GM12891 (cell line): ENCODE data around the gene SAE1.

ENCODE experiments used
- PAX5 ChIP-seq: IDR thresholded peaks from 2 replicates; pipeline ENCODE4 v1.6.1; 2011; ENCODE audit warnings: low read length, moderate library complexity, mild to moderate bottlenecking; ENCODE audit not compliant: insufficient read depth, severe bottlenecking
- POLR2A ChIP-seq: IDR thresholded peaks from 2 replicates; pipeline ENCODE4 v1.6.1; 2011; ENCODE audit warnings: low read depth, low read length, control low read depth
- POLR2AphosphoS5 ChIP-seq: IDR thresholded peaks from 2 replicates; pipeline ENCODE4 v1.6.1; 2011; ENCODE audit warnings: low read depth, low read length, control low read depth

GRCh38 chr19:47096100-47096704 lies 34.4 kb upstream of the SAE1 start:
- TF ChIP-seq POLR2A: no peak
- TF ChIP-seq POLR2AphosphoS5: no peak
- TF ChIP-seq PAX5: no peak
